ENCODE data around the gene CAMTA1.

- TF ChIP-seq POLR2A (IDR thresholded peaks at IDR 0.05; ENCODE audit: low read length) = no peak
- no peak for TF ChIP-seq GATA1 (IDR thresholded peaks at IDR 0.05; ENCODE audit: low read depth, low read length)
Measured at GRCh38 chr1:7786795-7787194, 1001.5 kb downstream of the CAMTA1 start.

Measured in erythroblast (primary cell).